22Rv1 (cell line): ENCODE data around the gene INTS1.

Experiments used
- H3K27ac ChIP-seq: fragments of 450-650 bp; 2 replicates; pipeline ENCODE4 v1.5.1; 2017
- ZFX ChIP-seq: fragments of 450-650 bp; IDR thresholded peaks from 2 replicates; pipeline ENCODE4 v1.6.1; 2017; ENCODE audit warnings: antibody characterized with exemption, borderline replicate concordance
- TF ChIP-seq, protein P1 (sequence below): fragments of 450-650 bp; IDR thresholded peaks from 2 replicates; pipeline ENCODE4 v1.5.1; 2017; ENCODE audit warnings: mild to moderate bottlenecking

INTS1 gene

DNA sequence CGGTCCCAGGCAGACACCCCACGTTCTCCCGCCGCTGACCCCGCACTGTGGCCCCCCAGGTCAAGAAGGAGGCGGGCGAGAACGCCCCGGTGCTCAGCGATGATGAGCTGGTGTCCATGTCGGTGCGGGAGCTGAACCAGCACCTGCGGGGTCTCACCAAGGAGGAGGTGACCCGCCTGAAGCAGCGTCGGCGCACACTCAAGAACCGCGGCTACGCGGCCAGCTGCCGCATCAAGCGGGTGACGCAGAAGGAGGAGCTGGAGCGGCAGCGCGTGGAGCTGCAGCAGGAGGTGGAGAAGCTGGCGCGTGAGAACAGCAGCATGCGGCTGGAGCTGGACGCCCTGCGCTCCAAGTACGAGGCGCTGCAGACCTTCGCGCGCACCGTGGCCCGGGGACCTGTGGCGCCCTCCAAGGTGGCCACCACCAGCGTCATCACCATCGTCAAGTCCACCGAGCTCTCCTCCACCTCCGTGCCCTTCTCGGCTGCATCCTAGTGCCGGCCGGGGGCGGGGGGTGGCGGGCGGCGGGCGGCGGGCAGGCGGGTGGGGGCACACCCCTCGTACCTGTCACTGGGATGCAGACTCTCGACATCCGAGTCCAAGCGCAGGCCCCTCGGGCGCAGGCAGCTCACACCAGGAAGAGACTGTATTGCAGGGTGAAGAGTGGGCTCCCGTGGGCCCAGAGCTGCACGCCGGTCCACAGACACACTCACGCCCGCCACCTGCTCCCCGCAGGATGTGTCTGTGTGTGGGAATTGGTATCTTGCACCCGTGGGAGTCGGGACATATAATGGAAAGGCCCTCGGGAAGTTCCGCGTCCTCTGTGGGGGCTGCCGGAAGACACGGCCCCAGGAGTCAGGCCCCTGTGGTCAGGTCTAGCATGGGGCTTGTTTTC lies 35.9 kb upstream of the INTS1 start:
- TF ChIP-seq, protein P1, sequence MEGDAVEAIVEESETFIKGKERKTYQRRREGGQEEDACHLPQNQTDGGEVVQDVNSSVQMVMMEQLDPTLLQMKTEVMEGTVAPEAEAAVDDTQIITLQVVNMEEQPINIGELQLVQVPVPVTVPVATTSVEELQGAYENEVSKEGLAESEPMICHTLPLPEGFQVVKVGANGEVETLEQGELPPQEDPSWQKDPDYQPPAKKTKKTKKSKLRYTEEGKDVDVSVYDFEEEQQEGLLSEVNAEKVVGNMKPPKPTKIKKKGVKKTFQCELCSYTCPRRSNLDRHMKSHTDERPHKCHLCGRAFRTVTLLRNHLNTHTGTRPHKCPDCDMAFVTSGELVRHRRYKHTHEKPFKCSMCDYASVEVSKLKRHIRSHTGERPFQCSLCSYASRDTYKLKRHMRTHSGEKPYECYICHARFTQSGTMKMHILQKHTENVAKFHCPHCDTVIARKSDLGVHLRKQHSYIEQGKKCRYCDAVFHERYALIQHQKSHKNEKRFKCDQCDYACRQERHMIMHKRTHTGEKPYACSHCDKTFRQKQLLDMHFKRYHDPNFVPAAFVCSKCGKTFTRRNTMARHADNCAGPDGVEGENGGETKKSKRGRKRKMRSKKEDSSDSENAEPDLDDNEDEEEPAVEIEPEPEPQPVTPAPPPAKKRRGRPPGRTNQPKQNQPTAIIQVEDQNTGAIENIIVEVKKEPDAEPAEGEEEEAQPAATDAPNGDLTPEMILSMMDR, result no peak
- no peak for TF ChIP-seq ZFX
- H3K27ac ChIP-seq, result no peak overlapping the region

DNA sequence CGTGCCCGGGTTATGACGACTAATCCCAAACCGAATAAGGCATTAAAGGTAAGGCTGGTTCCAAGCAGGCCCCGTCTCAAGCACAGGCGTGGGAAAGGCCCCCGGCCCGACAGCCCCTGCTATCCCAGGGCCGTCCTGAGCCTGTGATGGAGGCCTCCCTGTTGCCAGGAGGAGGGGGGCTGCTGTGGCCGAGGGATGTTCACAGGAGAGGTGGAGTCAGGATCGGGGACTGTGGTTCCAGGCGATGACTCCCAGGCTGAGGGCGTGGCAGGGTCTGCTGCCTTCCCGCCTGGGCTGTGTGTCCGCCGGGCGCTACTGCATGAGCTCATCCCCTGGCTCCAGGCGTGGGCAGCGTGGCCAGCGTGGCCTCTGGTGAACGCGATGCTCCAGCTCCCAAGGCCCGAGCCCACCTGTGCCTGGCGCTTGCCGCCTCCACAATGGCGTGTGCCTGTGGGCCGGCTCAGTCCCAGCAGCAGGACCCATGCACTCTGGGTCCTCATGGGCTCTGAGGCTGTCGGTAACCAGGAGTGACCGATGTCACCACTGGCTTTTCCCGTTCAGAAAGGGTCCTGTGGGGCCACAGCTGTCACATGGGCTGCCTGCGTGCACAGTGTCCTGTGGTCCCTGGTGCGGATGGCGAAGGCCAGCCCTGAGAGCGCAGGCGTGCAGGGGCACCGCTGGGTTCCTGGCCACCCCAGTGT lies 35.1 kb upstream of the INTS1 start:
- no peak for TF ChIP-seq ZFX
- TF ChIP-seq, protein P1, result no peak

DNA sequence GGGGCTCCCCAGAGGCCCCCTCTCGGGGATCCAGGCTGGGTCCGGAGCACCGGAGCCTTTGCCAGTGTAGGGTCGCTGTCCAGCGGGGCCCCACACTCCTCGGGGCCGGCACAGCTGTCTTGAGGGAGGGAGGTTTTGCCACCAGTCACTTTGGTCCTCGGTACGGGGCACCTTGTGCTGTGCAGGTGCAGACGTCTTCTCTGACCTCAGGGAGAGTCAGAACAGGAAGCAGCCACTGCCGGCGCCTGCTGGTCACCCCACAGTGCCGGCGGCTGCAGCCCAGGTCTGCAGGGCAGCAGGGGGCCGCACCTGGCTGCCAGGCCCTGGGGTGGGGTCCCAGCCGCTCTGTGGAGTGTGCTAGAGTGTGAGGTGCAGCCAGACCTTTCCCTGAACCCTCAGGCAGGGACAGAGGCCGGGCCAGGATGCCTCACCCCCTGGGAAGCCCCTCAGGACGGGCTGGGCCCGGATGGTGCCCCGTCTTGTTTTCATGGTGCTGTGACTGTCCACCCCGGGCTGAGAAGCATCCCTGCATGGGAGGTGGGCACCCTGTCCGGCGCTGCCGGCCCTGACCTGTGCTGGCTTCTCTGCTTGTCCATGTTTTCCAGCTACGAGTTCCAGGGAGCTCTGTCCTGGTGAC lies 34.5 kb upstream of the INTS1 start:
- TF ChIP-seq, protein P1, result no peak
- TF ChIP-seq ZFX, result no peak
- H3K27ac ChIP-seq, result peak overlapping the region; percentile 93

More for the DNA sequence above, 35.1 kb upstream of the INTS1 start:
- peak overlapping the region; percentile 93; the same call in 1 of the 2 replicates for H3K27ac ChIP-seq

DNA sequence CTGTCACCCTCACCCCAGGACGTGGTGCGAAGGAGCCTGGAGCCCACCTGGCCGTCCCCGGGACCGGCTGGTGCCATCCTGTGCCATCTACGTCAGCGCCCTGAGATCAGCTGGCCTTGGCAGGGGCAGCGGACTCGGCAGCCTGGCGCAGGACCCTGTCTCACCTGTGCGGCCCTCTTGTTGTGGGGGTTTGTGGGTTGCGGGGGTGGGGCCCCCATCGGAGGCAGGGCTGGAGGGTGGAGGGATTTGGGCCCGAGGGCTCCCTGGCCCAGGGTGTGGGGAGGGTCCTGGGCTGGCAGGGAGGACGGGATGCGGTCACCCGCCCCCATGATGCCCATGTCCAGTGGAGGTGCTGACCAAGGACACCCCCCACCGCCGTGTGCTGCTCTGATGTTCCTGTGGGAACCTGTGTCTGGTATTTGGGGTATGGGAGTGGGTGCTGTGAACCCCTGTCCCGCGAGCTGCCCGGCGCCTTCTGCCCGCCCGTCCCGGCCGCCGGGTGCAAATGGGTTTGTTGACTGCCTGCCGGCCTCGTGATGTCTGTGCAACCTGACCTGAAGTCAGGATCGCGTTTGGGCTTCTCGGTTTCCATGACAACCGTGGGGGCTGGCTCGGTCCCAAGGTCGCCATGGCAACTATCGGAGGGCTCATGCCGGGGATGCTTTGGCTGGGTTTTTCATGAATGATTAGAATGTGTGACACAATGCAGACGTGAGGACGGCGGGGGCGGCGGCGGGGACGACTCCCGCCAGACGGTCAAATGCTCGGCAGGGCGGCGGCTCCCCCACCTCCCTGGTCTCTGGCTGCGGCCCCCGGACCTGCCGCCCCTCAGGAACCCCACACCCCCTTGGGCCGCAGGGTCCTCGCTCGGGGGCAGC lies 33.6 kb upstream of the INTS1 start:
- no peak for TF ChIP-seq ZFX
- TF ChIP-seq, protein P1, result no peak
- peak overlapping the region; percentile 93 for H3K27ac ChIP-seq

DNA sequence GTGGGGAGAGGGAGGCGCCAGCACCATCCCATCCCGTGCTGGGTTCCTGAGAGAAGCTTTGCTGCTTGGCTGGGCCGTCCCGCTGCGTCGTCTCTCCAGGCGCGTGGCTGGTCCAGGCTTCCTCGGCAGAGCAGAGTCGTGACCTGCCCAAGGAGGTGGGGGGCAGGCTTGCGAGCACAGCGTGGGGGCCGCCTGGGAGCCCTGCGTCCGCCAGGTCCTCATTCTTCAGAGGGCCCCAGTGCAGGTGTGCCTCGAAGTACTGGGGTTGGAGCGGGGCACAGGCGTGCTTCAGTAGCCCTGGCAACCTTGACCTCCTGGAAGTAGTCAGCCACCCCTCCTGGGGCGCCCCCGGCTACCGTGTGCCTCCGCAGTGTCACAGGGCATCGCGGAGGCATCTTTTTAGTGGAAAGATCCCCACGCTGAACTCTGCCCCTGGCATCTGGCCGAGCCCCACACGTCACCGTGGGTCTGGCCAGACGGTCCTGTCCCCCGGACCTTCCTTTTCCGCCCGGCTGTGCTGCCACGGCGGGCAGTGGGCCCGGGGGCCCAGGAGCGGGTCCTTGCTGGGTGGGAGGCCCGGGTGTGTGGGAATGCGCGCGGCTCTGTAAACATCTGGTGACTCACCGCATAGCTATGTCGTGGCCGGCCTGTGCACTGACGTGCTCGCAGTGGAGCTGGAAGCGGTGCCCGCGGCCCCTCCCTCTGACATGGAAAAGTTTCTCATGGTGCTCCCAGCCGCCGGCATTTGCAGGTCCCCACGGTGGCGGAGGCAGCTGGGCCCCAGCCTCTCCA lies 32.8 kb upstream of the INTS1 start:
- TF ChIP-seq, protein P1, result no peak
- no peak for TF ChIP-seq ZFX
- peak overlapping the region; percentile 93 for H3K27ac ChIP-seq

DNA sequence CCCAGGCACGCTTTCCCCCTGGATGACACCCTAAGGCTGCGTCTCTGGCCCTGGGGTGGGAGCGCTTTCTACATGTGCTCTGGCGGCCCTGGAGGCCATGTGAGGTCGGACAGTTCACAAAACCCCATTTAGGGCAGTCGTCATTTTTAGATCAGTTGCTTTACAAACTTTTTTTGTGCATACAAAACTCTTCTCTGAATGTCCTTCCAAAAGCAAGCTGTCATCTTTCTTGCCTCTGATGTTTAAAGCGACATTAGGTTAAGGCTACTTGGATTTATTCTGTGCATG lies 32.2 kb upstream of the INTS1 start:
- peak overlapping the region; percentile 93 for H3K27ac ChIP-seq
- TF ChIP-seq ZFX, result no peak
- TF ChIP-seq, protein P1, result no peak
